Smooth muscle cell (in vitro differentiated cells): ENCODE data around the gene SLC25A21. TPM values are rescaled to one million over a fixed set of nuclear protein-coding genes. Genes with fewer than 3 reads are reported as not detected.

ENCODE experiments used
- DNase-seq: peaks from one replicate; lab custom pipeline; 2025; ENCODE audit not compliant: unreplicated experiment; lab: John Stamatoyannopoulos, UW
- H2AFZ ChIP-seq: fragments of 200-600 bp; sonication (generic); 2 replicates; pipeline ENCODE4 v1.6.0; 2016; ENCODE audit warnings: antibody characterized with exemption, low read depth, mild to moderate bottlenecking
- H3F3A ChIP-seq: fragments of 200-600 bp; sonication (generic); 2 replicates; pipeline ENCODE4 v1.6.0; 2017; ENCODE audit warnings: antibody characterized with exemption, low read depth
- H3K27ac ChIP-seq: fragments of 200-600 bp; sonication (generic); 2 replicates; pipeline ENCODE4 v1.5.1; 2016; ENCODE audit warnings: low read depth, mild to moderate bottlenecking
- H3K27me3 ChIP-seq: fragments of 200-600 bp; sonication (generic); 2 replicates; pipeline ENCODE4 v1.6.1; 2016; ENCODE audit warnings: low read depth, mild to moderate bottlenecking
- H3K36me3 ChIP-seq: fragments of 200-600 bp; sonication (generic); 2 replicates; pipeline ENCODE4 v1.5.1; 2016; ENCODE audit warnings: low read depth
- H3K4me1 ChIP-seq: fragments of 200-600 bp; sonication (generic); 2 replicates; pipeline ENCODE4 v1.5.1; 2016; ENCODE audit warnings: low read depth
- H3K4me2 ChIP-seq: fragments of 200-600 bp; sonication (generic); 2 replicates; pipeline ENCODE4 v1.6.0; 2016; ENCODE audit warnings: mild to moderate bottlenecking
- H3K4me3 ChIP-seq: fragments of 200-600 bp; sonication (generic); 2 replicates; pipeline ENCODE4 v1.5.1; 2016; ENCODE audit warnings: mild to moderate bottlenecking
- H3K79me2 ChIP-seq: fragments of 200-600 bp; sonication (generic); 2 replicates; pipeline ENCODE4 v1.6.0; 2016; ENCODE audit warnings: low read depth, mild to moderate bottlenecking
- H3K9ac ChIP-seq: fragments of 200-600 bp; sonication (generic); 2 replicates; pipeline ENCODE4 v1.6.0; 2016; ENCODE audit warnings: low read depth
- H3K9me3 ChIP-seq: fragments of 200-600 bp; sonication (generic); replicated peaks from 2 replicates; pipeline ENCODE4 v1.5.1; 2016; ENCODE audit warnings: low read depth
- H4K20me1 ChIP-seq: fragments of 200-600 bp; sonication (generic); 2 replicates; pipeline ENCODE4 v1.6.0; 2016; ENCODE audit warnings: low read depth
- WGBS: methylation state at CpG from one replicate; pipeline ENCODE4 v1.1.7; 2016; ENCODE audit warnings: low lambda C conversion rate; 5-methylcytosine and 5-hydroxymethylcytosine counted together
- polyA plus RNA-seq: library from polyadenylated mRNA; unstranded; fragments of >200 nt; fragmentation: Nextera tagmentation; extraction: Ambion mirVana; gene quantifications from 2 replicates; pipeline ENCODE4 v1.2.1, GENCODE V29; 2016
- total RNA-seq: library from RNA; depleted of rRNA; stranded (reverse); fragments of >200 nt; gene quantifications from 2 replicates; pipeline ENCODE4 v1.2.3, GENCODE V29; 2014
- TF ChIP-seq, protein P1 (sequence below): fragments of 200-600 bp; sonication (generic); IDR thresholded peaks from 2 replicates; pipeline ENCODE4 v1.5.1; 2017; ENCODE audit warnings: borderline replicate concordance, mild to moderate bottlenecking, antibody characterized with exemption; ENCODE audit not compliant: insufficient read depth, poor library complexity, severe bottlenecking

Gene SLC25A21
- total and polyA plus RNA-seq, 2 experiments from 2014 or later, result 1.1 TPM; not detected in 1

DNA sequence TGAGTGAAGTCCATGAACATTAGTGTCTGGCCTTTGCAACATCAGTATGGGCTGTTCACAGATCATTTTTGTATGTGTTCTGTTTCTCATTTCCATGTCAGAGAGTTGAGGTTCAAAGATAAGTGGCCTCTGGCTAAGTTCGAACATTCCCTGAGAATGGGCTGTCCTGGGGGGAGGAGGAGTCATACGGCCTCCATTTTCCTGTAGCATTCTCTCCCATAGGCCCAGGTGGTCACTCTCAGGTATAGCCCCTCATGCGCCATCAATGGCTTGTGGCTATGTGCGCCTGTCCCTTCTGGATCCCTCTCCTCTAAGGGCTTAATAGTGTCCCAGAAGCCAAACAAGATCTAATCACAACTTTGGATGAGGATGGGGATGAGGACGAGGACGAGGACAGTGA is 345.8 kb downstream of the SLC25A21 start:
- TF ChIP-seq, protein P1, sequence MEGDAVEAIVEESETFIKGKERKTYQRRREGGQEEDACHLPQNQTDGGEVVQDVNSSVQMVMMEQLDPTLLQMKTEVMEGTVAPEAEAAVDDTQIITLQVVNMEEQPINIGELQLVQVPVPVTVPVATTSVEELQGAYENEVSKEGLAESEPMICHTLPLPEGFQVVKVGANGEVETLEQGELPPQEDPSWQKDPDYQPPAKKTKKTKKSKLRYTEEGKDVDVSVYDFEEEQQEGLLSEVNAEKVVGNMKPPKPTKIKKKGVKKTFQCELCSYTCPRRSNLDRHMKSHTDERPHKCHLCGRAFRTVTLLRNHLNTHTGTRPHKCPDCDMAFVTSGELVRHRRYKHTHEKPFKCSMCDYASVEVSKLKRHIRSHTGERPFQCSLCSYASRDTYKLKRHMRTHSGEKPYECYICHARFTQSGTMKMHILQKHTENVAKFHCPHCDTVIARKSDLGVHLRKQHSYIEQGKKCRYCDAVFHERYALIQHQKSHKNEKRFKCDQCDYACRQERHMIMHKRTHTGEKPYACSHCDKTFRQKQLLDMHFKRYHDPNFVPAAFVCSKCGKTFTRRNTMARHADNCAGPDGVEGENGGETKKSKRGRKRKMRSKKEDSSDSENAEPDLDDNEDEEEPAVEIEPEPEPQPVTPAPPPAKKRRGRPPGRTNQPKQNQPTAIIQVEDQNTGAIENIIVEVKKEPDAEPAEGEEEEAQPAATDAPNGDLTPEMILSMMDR, result no peak
- H3K4me2 ChIP-seq, result no peak overlapping the region
- H3K9me3 ChIP-seq, result no peaks in the 10 kb centered on the region
- no peaks in the 10 kb centered on the region for H3K36me3 ChIP-seq
- no peak overlapping the region for H3K4me3 ChIP-seq
- 84% methylated on average over 6 of the region's 6 CpGs for WGBS
- H2AFZ ChIP-seq, result no peak overlapping the region
- peaks cover 15% of the 10 kb centered on the region for H3K27me3 ChIP-seq
- H3K79me2 ChIP-seq, result no peaks in the 10 kb centered on the region
- no peak overlapping the region for H3K9ac ChIP-seq
- no peaks in the 10 kb centered on the region for H4K20me1 ChIP-seq
- H3K27ac ChIP-seq, result no peak overlapping the region
- H3K4me1 ChIP-seq, result no peaks in the 10 kb centered on the region
- no peaks in the 10 kb centered on the region for H3F3A ChIP-seq
- DNase-seq, result no peak

DNA sequence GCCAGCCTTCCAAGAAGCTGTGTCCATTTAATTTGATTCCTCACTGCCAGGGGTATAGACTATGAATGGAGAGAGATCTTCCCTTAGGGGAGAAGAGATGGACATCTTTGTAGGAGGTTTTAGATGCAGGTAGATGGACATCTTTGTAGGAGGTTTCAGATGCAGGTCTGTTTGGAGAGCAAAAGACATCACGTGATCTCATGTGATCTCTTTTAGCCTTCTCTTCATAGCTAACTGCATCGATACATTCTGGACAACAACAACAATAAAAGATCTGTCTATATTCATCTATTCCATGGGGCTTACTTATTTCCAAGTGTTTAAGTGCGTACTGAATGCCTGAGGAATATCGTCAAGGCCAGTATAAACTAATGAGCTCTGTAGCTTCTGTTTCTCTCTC is 347.6 kb downstream of the SLC25A21 start:
- no peak overlapping the region for H3K4me3 ChIP-seq
- no peak for DNase-seq
- peaks cover 15% of the 10 kb centered on the region for H3K27me3 ChIP-seq
- no peaks in the 10 kb centered on the region for H3K36me3 ChIP-seq
- 95% methylated on average over 4 of the region's 4 CpGs for WGBS
- H3K9me3 ChIP-seq, result no peaks in the 10 kb centered on the region
- H3K9ac ChIP-seq, result no peak overlapping the region
- H3F3A ChIP-seq, result no peaks in the 10 kb centered on the region
- H3K27ac ChIP-seq, result no peak overlapping the region
- H3K79me2 ChIP-seq, result no peaks in the 10 kb centered on the region
- H3K4me2 ChIP-seq, result no peak overlapping the region
- no peaks in the 10 kb centered on the region for H4K20me1 ChIP-seq
- no peaks in the 10 kb centered on the region for H3K4me1 ChIP-seq
- H2AFZ ChIP-seq, result no peak overlapping the region
- TF ChIP-seq, protein P1, result no peak

DNA sequence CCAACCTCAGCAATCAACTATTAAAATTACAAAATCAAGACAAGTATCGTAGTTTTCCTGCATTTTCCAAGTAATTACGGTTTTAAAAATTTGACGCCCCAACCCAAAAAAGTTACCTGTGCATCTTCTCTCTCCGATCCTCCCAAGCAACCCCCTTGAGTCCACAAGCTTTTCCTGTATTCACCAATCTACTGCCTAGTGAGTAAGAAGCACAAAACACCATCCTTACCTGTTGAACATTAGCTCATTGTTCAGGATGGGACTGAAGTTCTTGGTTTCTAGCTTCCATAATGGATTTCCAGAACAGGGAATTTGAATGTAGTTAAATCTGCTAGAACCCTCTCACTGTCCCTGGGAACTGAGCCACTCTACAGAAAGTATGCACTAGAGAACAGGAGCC is 348.8 kb downstream of the SLC25A21 start:
- no peaks in the 10 kb centered on the region for H4K20me1 ChIP-seq
- H3K4me3 ChIP-seq, result no peak overlapping the region
- no peaks in the 10 kb centered on the region for H3K36me3 ChIP-seq
- TF ChIP-seq, protein P1, result no peak
- H2AFZ ChIP-seq, result no peak overlapping the region
- no peak for DNase-seq
- no peak overlapping the region for H3K4me2 ChIP-seq
- H3K9ac ChIP-seq, result no peak overlapping the region
- peaks cover 11% of the 10 kb centered on the region for H3K27me3 ChIP-seq
- H3K4me1 ChIP-seq, result no peaks in the 10 kb centered on the region
- no peak overlapping the region for H3K27ac ChIP-seq
- H3F3A ChIP-seq, result no peaks in the 10 kb centered on the region
- no peaks in the 10 kb centered on the region for H3K79me2 ChIP-seq
- H3K9me3 ChIP-seq, result no peaks in the 10 kb centered on the region
- 71% methylated on average over 4 of the region's 4 CpGs for WGBS

DNA sequence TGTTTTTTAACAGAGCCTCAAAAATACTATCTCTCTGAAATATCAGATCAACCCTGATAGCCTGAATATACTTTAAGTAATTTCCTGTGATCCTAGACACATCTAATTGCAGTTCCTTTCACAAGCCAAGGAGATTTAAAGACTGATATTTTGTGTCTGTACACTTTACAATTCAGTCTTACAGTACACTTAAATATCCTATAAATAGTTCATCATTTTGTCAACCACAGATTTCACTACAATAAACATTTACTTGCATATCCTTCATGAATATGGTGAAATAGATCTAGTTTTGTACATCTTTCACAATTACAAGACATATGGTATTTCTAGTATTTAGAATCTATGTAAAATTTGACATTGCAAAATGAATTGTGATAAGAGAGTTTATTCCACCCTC is 349.7 kb downstream of the SLC25A21 start:
- no peaks in the 10 kb centered on the region for H3K4me1 ChIP-seq

More for the DNA sequence above, 349.7 kb downstream of the SLC25A21 start:
- H3K27ac ChIP-seq, result no peak overlapping the region
- no peak overlapping the region for H3K4me3 ChIP-seq
- TF ChIP-seq, protein P1, result no peak
- no peak overlapping the region for H2AFZ ChIP-seq
- H3K27me3 ChIP-seq, result peaks cover 11% of the 10 kb centered on the region
- no peaks in the 10 kb centered on the region for H3K79me2 ChIP-seq
- no peaks in the 10 kb centered on the region for H3K9me3 ChIP-seq
- no peak for DNase-seq
- no peak overlapping the region for H3K9ac ChIP-seq
- H3K4me2 ChIP-seq, result no peak overlapping the region
- H4K20me1 ChIP-seq, result no peaks in the 10 kb centered on the region
- no peaks in the 10 kb centered on the region for H3F3A ChIP-seq
- no peaks in the 10 kb centered on the region for H3K36me3 ChIP-seq
